HG03097 (cell line): ENCODE data around the gene MMP26.

Source experiments
- ATAC-seq: cut with Tn5 transposase; IDR thresholded peaks from one replicate; pipeline ENCODE4 v1.9.1; 2021; ENCODE audit not compliant: unreplicated experiment, low FRiP score

The MMP26 gene

DNA sequence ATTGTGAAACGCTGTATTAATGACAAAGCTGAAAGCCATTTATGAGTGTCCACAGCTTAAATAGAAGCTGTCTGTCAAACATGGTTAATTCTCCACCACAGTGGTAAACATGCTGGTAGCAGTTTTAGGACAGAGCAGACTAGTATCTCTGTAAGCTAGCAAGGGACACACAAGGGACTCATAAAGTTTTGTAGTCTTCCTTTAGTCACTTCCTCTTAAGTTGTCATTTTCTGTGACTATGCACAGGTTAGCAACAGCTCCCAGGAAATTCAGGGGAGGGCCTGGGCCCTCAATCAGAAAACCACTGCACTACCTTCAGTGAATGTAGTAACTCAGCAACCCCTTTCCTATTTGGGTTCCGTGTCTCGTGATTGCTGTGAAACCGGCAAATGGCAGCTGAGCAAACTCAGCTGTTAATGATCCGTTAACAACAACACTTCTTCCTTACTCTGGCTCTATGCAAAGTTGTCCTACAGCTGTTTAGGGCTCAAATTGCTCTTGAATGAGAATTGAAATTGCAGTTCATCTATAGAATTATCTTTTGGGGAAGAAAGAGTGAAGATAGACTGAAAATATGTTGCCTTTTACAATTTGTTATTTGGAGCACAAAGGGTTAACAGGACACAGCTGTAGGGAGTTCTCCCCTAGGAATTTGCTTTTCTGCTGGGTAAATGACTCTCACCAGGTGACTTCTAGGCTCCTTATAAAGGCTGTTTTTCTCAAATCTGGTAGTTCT lies at the start of gene MMP26:
Gene MMP26, plus strand, starts transcription at position 731 of the 736 bp plus-strand sequence.
- ATAC-seq: peak; percentile 61

DNA sequence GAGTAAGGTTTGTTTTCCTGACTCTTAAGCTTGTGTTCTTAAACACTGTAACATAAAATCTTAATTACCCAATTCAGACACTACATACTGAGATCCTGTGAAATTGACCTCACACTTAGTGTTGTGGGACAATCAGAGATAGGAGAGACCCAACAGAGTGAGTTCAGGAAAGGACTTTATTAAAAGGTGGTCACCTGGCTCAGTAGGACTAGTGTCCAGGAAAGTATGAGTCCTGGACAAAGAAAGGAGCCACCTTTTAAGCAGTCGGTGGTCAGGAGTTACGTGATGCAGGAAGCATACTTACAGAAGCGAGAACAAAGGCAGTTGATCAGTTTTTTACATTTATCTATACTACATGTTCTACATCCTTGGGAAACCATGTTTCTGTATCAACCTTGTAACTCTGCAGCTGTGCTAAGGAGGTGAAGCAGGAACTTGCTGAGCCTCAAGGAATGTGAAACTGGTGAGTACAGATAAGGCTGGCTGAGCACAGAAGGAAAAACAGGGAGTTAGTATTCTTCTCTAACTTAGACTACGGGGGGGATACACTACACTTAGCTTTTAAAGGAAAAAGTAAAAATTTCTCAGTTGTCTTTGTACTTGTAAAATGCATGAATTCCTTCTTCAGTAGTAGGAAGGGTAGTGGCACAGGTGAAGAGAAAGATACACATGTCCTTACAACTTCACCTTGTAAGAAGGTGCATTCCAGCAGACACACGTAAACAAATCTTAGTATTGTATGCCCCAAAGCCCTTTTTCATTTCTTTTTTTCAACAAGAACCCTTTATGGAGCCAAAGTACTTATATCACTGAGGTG lies 45.7 kb upstream of the MMP26 start:
- no peak for ATAC-seq

DNA sequence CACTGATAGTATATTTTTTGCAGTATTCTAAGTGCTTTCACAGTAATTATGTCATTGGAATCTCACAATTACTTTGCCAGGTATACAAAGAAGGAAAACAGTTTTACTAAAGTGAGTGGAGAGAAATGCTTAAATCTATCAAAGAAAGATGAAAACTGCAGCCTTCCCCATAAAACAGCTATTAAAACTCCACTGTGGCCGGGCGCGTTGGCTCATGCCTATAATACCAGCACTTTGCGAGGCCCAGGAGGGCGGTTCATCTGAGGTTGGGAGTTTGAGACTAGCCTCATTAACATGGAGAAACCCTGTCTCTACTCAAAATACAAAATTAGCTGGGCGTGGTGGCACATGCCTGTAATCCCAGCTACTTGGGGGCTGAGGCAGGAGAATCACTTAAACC lies 41.7 kb upstream of the MMP26 start:
- no peak for ATAC-seq

DNA sequence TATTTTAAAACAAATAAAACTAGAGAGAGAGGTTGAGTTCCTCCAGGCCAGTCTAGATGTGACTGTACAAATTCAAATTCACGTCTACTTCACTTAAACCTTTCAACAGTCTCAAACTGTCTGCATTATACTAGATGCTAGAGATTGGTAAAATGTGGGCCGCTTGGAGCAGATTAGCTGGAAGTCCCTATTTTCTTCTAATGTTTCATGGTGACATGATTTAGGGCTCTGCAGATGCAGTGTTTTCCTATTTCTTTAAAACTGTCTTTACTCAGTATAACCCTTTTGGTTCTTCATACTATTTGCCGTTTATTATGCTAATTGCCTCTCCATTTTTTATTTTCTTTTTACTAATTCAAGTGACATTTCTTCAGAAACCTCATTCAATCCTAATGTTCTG lies 40.4 kb upstream of the MMP26 start:
- no peak for ATAC-seq

DNA sequence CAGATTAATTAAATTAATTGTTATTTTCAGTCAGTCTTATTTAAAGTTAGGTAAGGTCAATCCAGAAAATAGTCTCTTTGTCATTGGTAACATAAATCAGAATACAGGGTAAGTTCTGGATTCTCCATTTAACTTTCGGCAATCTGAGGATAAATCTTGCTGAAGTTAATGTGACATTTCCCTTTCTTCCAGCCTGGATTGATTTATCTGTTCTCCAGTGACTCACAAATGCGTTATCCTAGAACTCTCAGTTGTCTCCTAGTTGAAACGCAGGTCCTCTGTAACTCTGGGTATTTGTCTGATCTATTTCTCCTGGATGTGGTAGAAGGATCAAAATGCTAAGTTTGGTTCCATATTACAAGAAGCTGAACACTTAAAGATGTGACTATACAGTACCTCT lies 39.8 kb upstream of the MMP26 start:
- no peak for ATAC-seq

DNA sequence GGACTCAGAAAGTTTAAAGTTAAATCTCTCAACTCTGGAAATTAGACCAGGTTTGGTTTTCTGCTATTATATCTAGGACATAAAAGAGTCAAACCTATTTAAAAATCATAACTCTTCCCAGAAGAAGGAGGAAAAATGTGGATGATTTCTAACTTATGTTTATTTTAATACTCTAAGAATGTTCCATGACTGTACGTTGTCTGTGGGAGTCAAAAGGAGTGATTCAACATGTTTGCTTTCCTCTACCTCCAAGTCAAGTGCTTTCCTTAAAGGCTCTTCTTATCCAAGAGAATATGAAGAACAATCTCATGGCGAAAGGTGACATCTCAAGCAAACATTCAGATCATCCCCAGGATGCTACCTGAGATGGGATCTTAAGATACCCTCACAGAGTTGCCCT lies 39.2 kb upstream of the MMP26 start:
- no peak for ATAC-seq

- no peak for ATAC-seq
These were observed 32.8 kb upstream of the MMP26 start for GRCh38 chr11:4671741-4672140.

DNA sequence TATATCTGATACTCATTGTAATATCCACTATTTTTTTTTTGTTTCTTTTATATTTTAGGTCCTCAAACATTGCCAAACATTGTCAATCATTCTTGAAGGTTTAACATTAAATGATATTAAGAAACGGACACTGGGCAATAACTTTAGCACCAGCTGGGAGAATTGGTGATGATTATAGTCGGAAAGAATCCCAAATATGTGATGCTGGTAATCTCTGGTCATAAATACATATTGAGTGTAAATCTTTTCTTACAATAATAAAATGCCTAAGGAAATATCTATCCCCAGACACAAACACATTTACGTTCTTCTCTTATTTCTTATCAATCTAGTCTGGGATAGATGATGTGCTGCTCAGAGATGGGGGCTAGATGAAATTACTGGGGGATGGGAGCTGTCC lies 32.1 kb upstream of the MMP26 start:
- no peak for ATAC-seq

DNA sequence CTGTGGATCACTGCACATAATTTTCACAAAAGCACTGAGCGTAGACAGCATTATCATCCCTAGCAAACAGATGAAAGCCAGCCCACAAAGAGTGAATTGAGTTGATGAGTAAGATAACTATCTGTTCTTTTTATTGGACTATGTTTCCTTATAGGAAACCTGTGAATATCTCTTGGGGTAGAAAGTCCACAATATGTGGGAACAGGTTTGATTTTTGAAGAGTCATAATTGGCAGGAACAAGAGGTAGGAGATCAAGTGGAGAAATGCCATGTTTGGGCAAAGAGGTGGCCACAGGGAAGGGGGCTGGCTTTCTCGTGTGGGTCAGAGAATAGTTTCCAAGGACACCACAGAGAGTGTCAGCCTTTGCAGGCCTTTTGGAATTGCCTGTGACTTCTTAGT lies 30.8 kb upstream of the MMP26 start:
- no peak for ATAC-seq

DNA sequence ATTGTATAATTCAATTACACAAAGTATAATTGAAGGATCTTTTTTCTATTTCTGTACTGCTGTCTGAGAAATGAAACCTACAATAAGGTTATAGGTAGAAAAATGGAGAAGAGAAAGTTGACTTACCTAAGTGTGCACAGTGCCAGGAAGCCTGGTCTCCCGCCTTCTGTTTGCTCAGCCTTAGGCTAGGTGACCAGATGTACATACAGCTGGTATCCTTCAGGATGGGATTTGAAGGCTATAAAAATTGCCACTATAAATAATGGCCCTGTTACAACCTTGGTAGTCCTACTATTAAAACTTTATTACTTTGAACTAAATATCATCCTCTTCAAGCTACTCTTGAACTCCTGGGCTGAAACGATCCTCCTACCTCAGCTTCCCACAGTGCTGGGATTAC lies 26.6 kb upstream of the MMP26 start:
- no peak for ATAC-seq

DNA sequence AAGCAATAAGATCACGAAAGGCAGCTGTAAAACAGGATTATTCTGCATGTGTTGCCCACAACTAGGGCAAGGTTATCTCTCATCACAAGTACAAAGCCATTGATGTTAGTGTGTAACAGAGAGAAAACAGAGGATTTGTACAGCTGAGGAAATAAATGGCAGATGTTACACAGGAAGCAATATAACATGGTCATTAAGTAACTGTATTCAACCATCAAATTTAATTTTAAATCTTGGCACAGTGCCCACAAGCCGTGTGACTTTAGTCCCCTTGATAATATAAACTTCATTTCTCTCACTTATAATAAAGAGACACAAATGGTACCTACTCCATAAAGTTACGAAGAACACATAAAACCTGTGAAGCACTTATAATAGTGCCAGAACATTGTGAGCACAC lies 24.2 kb upstream of the MMP26 start:
- ATAC-seq: no peak

DNA sequence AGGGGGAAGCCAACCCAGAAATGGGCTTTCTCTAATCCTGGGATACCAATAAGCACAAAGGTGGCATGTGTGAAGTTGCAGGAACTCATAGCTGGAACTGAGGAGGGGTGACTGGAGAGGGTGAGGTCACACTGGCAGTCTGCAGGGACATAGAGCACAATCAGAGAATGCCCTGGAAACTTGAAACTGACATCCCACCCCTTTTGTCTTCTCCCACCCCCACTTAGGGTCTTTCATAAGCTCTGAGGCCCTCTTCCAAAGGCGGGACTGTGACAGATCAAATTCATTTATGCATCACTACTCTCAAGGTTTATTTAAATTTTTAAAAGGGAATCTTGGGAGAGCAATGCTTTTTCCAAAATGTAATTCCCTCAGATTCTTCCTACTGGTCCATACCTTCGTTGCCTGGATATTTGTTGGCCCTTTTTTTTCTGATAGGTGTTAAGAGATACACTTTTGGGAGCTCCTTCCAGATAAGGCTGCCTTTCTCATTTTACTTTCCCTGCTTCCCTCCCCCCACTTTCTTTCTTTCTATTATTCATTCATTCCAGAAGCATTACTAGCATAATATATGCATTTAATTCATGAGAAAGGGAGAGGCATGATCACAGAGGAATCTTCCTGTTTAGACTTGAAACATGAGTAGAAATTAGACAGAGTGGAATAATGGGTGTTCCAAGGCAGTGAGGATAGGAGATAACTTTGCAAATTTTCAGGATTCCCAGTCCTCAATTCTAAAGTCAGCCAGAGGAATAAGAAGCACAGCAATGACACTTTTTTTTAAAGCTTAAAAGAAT lies 21.8 kb upstream of the MMP26 start:
- no peak for ATAC-seq

GRCh38 chr11:4684631-4685285 lies 19.8 kb upstream of the MMP26 start:
- ATAC-seq: no peak

DNA sequence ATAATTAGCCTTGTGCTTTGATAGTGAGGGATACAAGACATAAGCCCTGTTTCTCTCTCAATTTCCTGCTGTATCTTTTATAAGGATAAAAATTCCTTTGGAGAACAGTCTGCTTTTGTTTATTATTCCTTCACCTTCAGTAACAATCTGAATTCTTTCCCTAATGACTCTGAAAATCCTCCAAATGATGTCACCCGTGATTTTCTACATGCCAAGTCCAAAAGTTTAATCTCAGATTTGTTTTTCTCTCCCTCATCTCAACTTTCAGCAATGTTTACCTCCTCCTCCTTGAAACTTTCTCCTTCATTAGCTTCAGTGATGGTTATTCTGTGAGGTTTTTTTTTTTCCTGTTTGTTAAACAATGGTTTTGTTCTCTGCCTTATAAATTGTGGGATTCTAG lies 9.1 kb upstream of the MMP26 start:
- ATAC-seq: no peak

- no peak for ATAC-seq
These were observed 7.0 kb upstream of the MMP26 start, which contains the start of gene OR51E2 for GRCh38 chr11:4697585-4697984. Gene OR51E2 (minus strand): TSS chr11:4697853. CDS start chr11:4682711, 15,142 bp downstream.

- peak; percentile 77 for ATAC-seq
These were observed 4.7 kb upstream of the MMP26 start for GRCh38 chr11:4699697-4700435.

DNA sequence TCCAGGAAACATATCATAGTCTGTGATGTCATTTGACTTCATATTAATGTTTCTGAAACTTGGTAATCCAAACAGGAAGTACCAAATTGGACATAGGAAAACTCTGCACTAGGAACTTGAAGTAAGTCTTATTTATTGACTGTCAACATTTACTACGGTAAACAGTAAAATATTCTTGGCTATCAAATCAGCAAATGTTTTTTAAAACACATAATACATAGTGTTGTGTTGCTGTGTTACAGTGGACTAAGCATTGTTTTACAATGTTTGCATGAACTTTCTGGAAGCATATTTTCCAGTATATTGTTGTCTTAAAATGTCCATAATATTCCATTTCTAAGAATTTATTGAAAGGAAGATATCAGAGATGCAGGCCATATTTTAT lies 4.2 kb upstream of the MMP26 start:
- no peak for ATAC-seq

DNA sequence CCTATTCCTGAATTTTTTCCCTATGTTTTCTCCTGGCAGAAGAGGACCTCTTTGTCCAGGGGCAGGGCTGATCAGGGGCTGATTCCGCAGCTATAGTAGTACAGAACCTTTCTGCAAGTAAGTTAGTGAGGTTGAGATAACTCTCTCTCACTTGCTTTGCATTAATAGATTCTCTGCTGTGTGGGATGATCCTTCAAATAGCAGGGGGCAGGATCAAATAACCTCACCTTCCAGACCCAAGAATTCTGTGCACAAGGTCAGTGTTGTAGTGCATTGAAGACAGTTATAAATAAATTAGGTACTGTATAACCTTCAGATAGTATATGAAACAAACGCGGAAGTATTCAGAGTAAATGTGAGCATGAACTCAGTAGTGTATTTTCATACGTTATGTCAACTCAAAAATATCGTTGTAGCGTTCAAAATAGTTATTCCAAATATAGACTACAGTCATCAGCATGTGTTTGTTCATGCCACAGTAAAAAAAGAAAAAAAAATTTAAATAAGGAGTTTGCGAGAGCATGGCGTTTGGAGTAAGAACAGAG lies 278 bp downstream of the MMP26 start:
- ATAC-seq: no peak

DNA sequence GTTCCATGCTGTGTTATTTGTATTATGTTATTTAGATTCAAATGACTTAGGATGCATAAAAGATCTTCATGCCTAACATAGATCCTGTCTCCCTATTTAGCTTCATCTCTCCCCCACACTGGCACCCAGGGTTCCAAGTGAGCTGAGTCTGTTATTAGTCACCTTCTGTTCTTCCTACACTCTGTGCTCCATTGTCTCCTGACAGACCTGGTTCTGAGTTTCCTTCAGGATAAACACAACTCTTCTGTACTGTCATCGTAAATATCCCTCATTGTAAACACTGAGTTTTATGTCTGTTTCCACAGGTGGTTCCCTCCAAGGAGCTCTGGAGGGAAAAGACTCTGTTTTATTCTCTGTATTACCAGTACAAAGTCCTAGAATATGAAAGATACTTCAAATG lies 8.7 kb downstream of the MMP26 start:
- ATAC-seq: no peak

DNA sequence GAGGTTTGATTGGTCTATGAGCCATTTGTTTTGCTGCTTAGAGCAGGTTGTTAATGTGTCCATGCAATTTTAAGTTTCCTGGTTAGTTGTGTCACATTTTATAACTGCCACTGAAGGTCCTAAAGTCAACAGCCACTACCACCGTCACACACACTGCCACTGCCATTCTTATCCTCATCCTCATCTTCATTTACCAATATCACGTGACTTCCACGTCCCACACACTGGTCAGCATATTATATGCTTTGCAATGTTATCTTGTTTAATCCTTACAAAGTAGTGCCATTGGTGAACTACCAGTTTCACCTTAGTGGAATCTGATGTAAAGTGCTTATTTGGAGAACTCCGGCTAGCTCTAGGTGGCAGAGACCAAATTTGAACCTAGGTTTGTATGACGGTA lies 9.7 kb downstream of the MMP26 start:
- ATAC-seq: no peak
